Measurements from ENCODE around the gene ACR.

Gene ACR

GRCh38 chr22:50737728-50738648, at the start of gene ACR:
Gene ACR, plus strand, starts transcription at chr22:50738204. Its CDS starts 32 bp downstream, at chr22:50738236.
- no peak for DNase-seq

GRCh38 chr22:50688448-50688847, 49.6 kb upstream of the ACR start:
- DNase-seq, result no peak

GRCh38 chr22:50691521-50691920, 46.5 kb upstream of the ACR start:
- no peak for DNase-seq

- DNase-seq, result no peak
Measured at GRCh38 chr22:50693462-50693861, 44.5 kb upstream of the ACR start.

GRCh38 chr22:50694099-50694605, 43.9 kb upstream of the ACR start:
- no peak for DNase-seq

GRCh38 chr22:50694766-50695420, 43.1 kb upstream of the ACR start:
- no peak for DNase-seq

GRCh38 chr22:50695421-50696250, 42.4 kb upstream of the ACR start:
- DNase-seq, result no peak

- no peak for DNase-seq
Measured at GRCh38 chr22:50696251-50696798, 41.7 kb upstream of the ACR start.

- DNase-seq, result peak; percentile 27
Measured at GRCh38 chr22:50696799-50697561, 41.0 kb upstream of the ACR start.

GRCh38 chr22:50697667-50698506, 40.1 kb upstream of the ACR start:
- DNase-seq, result no peak

GRCh38 chr22:50698546-50698945, 39.5 kb upstream of the ACR start:
- no peak for DNase-seq

GRCh38 chr22:50699001-50699755, 38.8 kb upstream of the ACR start:
- no peak for DNase-seq

- DNase-seq, result no peak
Measured at GRCh38 chr22:50699756-50700386, 38.1 kb upstream of the ACR start.

GRCh38 chr22:50700387-50701075, 37.5 kb upstream of the ACR start:
- no peak for DNase-seq

- DNase-seq, result no peak
Measured at GRCh38 chr22:50701076-50701419, 37.0 kb upstream of the ACR start.

GRCh38 chr22:50701428-50702154, 36.4 kb upstream of the ACR start:
- DNase-seq, result no peak

- DNase-seq, result no peak
Measured at GRCh38 chr22:50702261-50702671, 35.7 kb upstream of the ACR start.
